HCT116 (cell line): ENCODE data around the gene ANKRD39. TPM values are rescaled to one million over a fixed set of nuclear protein-coding genes. Genes with fewer than 3 reads are reported as not detected.

ENCODE experiments used
- ATAC-seq: fragments of 200-7000 bp; cut with Tn5 transposase; 2 replicates; pipeline ENCODE4 v1.9.1; 2020; ENCODE audit warnings: mild to moderate bottlenecking, moderate library complexity
- BruUV-seq: library from RNA; stranded (reverse); fragments of 400-500 nt; replicated peaks from 2 replicates; lab custom pipeline; 2021; lab: Mats Ljungman, UMichigan
- CTCF ChIA-PET: fragments of 300-600 bp; sonication (Branson Sonifier 250); formaldehyde crosslinking; loops from one replicate; lab custom pipeline; 2021; ENCODE audit warnings: antibody characterized with exemption; lab: Charles Lee
- POLR2A ChIA-PET: fragments of 300-600, 350-600 bp; sonication (Branson Sonifier 250); formaldehyde crosslinking; loops from one replicate; lab custom pipeline; 2021; ENCODE audit warnings: antibody characterized with exemption; lab: Charles Lee
- RAD21 ChIA-PET, 2 experiments: fragments of 300-600 bp; sonication (Branson Sonifier 250); formaldehyde crosslinking; loops; one replicate each; lab custom pipeline; 2023; ENCODE audit warnings: low total read pairs in 2 of 2; ENCODE audit not compliant: uncharacterized antibody in 2 of 2, unreplicated experiment in 2 of 2, low non-redundant PET in 1 of 2; lab: Charles Lee
- DNase-seq: peaks from one replicate; pipeline ENCODE4 v3.0.0-alpha.2; 2010; ENCODE audit warnings: low read depth, low spot score
- H2AFZ ChIP-seq: fragments of 200-600 bp; shearing (Covaris generic), sonication (generic); 2 replicates; pipeline ENCODE4 v1.6.1; 2017; ENCODE audit warnings: low read depth, mixed run types, mixed read lengths, antibody characterized with exemption, low read length; ENCODE audit not compliant: poor library complexity, severe bottlenecking
- H3K27ac ChIP-seq: 2 replicates; pipeline ENCODE4 v1.5.1; 2012; ENCODE audit warnings: low read depth, low read length
- H3K27me3 ChIP-seq: fragments of 200-600 bp; sonication (generic); 2 replicates; pipeline ENCODE4 v1.6.1; 2016; ENCODE audit warnings: mixed run types, low read length, mixed read lengths; ENCODE audit not compliant: insufficient read depth
- H3K36me3 ChIP-seq, 2 experiments: fragments of 200-500 bp in 1 of 2; fragments of 200-600 bp in 1 of 2; sonication (Bioruptor generic) in 1 of 2; sonication (generic) in 1 of 2; 2 replicates each; pipeline versions ENCODE4 v1.5.1 to v1.6.1; 2014 to 2016; ENCODE audit warnings: low read length in 2 of 2, inconsistent platforms in 1 of 2, mixed read lengths in 1 of 2, mixed run types in 1 of 2; ENCODE audit not compliant: insufficient read depth in 2 of 2, control insufficient read depth in 1 of 2
- H3K4me1 ChIP-seq, 2 experiments: fragments of 200-600 bp in 1 of 2; sonication (generic) in 1 of 2; 2 replicates each; pipeline versions ENCODE4 v1.5.1 to v1.6.1; 2012 to 2017; ENCODE audit warnings: low read length in 2 of 2, inconsistent platforms in 1 of 2, mild to moderate bottlenecking in 1 of 2, mixed read lengths in 1 of 2, mixed run types in 1 of 2, moderate library complexity in 1 of 2; ENCODE audit not compliant: insufficient read depth in 2 of 2, control insufficient read depth in 1 of 2
- H3K4me2 ChIP-seq: fragments of 200-600 bp; sonication (generic); 2 replicates; pipeline ENCODE4 v1.6.1; 2017; ENCODE audit warnings: mixed run types, low read length, mixed read lengths
- H3K4me3 ChIP-seq, 2 experiments: fragments of 200-600 bp in 1 of 2; sonication (generic) in 1 of 2; replicated peaks in 1 of 2; 2 replicates each; pipeline ENCODE4 v1.5.1; 2011 to 2016; ENCODE audit warnings: low read length in 2 of 2, control low read depth in 1 of 2, low read depth in 1 of 2, mild to moderate bottlenecking in 1 of 2, mixed read lengths in 1 of 2, mixed run types in 1 of 2
- H3K79me2 ChIP-seq: fragments of 200-600 bp; sonication (generic); 2 replicates; pipeline ENCODE4 v1.6.1; 2017; ENCODE audit warnings: mild to moderate bottlenecking, mixed run types, low read length, moderate library complexity, mixed read lengths; ENCODE audit not compliant: insufficient read depth
- H3K9ac ChIP-seq: fragments of 200-600 bp; sonication (generic); 2 replicates; pipeline ENCODE4 v1.6.1; 2016; ENCODE audit warnings: low read length, mixed read lengths
- H3K9me2 ChIP-seq: fragments of 200-600 bp; sonication (generic), shearing (Covaris generic); 2 replicates; pipeline ENCODE4 v1.6.1; 2017; ENCODE audit warnings: mixed run types, mild to moderate bottlenecking, moderate library complexity; ENCODE audit not compliant: insufficient read depth
- H3K9me3 ChIP-seq, 2 experiments: fragments of 200-500 bp in 1 of 2; fragments of 200-600 bp in 1 of 2; sonication (Bioruptor generic) in 1 of 2; sonication (generic) in 1 of 2; 2 replicates each; pipeline ENCODE4 v1.6.1; 2014 to 2017; ENCODE audit warnings: low read length in 2 of 2, mixed read lengths in 2 of 2, inconsistent platforms in 1 of 2, low read depth in 1 of 2, mild to moderate bottlenecking in 1 of 2, mixed run types in 1 of 2, moderate library complexity in 1 of 2; ENCODE audit not compliant: control insufficient read depth in 1 of 2, insufficient read depth in 1 of 2
- H4K20me1 ChIP-seq: fragments of 200-600 bp; sonication (generic), shearing (Covaris generic); 2 replicates; pipeline ENCODE4 v1.6.1; 2017; ENCODE audit warnings: mixed run types, mild to moderate bottlenecking, moderate library complexity; ENCODE audit not compliant: insufficient read depth
- CBX3 ChIP-seq: IDR thresholded peaks from 2 replicates; pipeline ENCODE4 v1.6.1; 2012; ENCODE audit warnings: low read depth
- CEBPB ChIP-seq: IDR thresholded peaks from 2 replicates; pipeline ENCODE4 v1.6.1; 2012; ENCODE audit warnings: low read depth
- EGR1 ChIP-seq: IDR thresholded peaks from 2 replicates; pipeline ENCODE4 v1.6.1; 2012; ENCODE audit warnings: low read depth
- ELF1 ChIP-seq: IDR thresholded peaks from 2 replicates; pipeline ENCODE4 v1.6.1; 2012; ENCODE audit warnings: low read depth, borderline replicate concordance
- EZH2 ChIP-seq: fragments of 200-600 bp; sonication (generic); IDR thresholded peaks from 2 replicates; pipeline ENCODE4 v1.6.1; 2017; ENCODE audit warnings: antibody characterized with exemption, mixed run types
- EZH2phosphoT487 ChIP-seq: fragments of 200-600 bp; IDR thresholded peaks from 2 replicates; pipeline ENCODE4 v1.6.1; 2018; ENCODE audit warnings: antibody characterized with exemption, borderline replicate concordance
- JUND ChIP-seq: IDR thresholded peaks from 2 replicates; pipeline ENCODE4 v1.6.1; 2012
- POLR2A ChIP-seq: IDR thresholded peaks from 2 replicates; pipeline ENCODE4 v1.7.0; 2011; ENCODE audit warnings: borderline replicate concordance; ENCODE audit not compliant: insufficient read depth, insufficient read length; ENCODE audit errors: extremely low read depth
- RAD21 ChIP-seq: IDR thresholded peaks from 2 replicates; pipeline ENCODE4 v1.6.1; 2012; ENCODE audit warnings: low read depth, mild to moderate bottlenecking
- SIN3A ChIP-seq: IDR thresholded peaks from 2 replicates; pipeline ENCODE4 v1.6.1; 2012; ENCODE audit warnings: low read depth
- SRF ChIP-seq: IDR thresholded peaks from 2 replicates; pipeline ENCODE4 v1.6.1; 2012; ENCODE audit warnings: low read depth
- TCF7L2 ChIP-seq: IDR thresholded peaks from 2 replicates; pipeline ENCODE4 v1.7.0; 2011; ENCODE audit warnings: borderline replicate concordance, inconsistent platforms; ENCODE audit not compliant: insufficient read depth, insufficient read length; ENCODE audit errors: extremely low read depth
- YY1 ChIP-seq: IDR thresholded peaks from 2 replicates; pipeline ENCODE4 v1.6.1; 2011; ENCODE audit warnings: low read length, low read depth, moderate library complexity, mild to moderate bottlenecking; ENCODE audit not compliant: insufficient replicate concordance; ENCODE audit errors: extremely low read depth
- ZFX ChIP-seq: fragments of 450-650 bp; IDR thresholded peaks from 2 replicates; pipeline ENCODE4 v1.6.1; 2017
- ZNF274 ChIP-seq: fragments of 200-500 bp; sonication (Bioruptor generic); IDR thresholded peaks from 2 replicates; pipeline ENCODE4 v1.6.1; 2014; ENCODE audit warnings: mild to moderate bottlenecking, low read depth, low read length, inconsistent platforms
- intact Hi-C: fragments of 100-400 bp; cut with micrococcal nuclease; formaldehyde crosslinking; loops from 2 replicates; pipeline ENCODE4 v1.10.0; 2022
- total RNA-seq: library from RNA; stranded (reverse); gene quantifications from one replicate; pipeline ENCODE4 v1.2.1, GENCODE V29; 2021; ENCODE audit not compliant: unreplicated experiment
- TF ChIP-seq, protein P1 (sequence below): IDR thresholded peaks from 2 replicates; pipeline ENCODE4 v1.6.1; 2011; ENCODE audit warnings: mild to moderate bottlenecking, low read length, moderate library complexity; ENCODE audit not compliant: insufficient replicate concordance; ENCODE audit errors: extremely low read depth
- TF ChIP-seq, protein P2 (sequence below): IDR thresholded peaks from 2 replicates; pipeline ENCODE4 v1.6.1; 2012
- TF ChIP-seq, protein P3 (sequence below), 3 experiments: fragments of 200-600 bp in 1 of 3; sonication (generic) in 1 of 3; IDR thresholded peaks in 2 of 3; conservative IDR thresholded peaks in 1 of 3; 2 replicates each; pipeline ENCODE4 v1.5.1; 2012 to 2017; ENCODE audit warnings: low read depth in 2 of 3, low read length in 2 of 3, antibody characterized with exemption in 1 of 3, borderline replicate concordance in 1 of 3, control low read depth in 1 of 3, mild to moderate bottlenecking in 1 of 3, mixed read lengths in 1 of 3, mixed run types in 1 of 3, moderate library complexity in 1 of 3; ENCODE audit not compliant: insufficient read depth in 1 of 3
- TF ChIP-seq, protein P4 (sequence below): IDR thresholded peaks from 2 replicates; pipeline ENCODE4 v1.6.1; 2012; ENCODE audit warnings: low read depth

Gene ANKRD39
- total RNA-seq, 1 experiment from 2014 or later: 24.2 TPM

DNA sequence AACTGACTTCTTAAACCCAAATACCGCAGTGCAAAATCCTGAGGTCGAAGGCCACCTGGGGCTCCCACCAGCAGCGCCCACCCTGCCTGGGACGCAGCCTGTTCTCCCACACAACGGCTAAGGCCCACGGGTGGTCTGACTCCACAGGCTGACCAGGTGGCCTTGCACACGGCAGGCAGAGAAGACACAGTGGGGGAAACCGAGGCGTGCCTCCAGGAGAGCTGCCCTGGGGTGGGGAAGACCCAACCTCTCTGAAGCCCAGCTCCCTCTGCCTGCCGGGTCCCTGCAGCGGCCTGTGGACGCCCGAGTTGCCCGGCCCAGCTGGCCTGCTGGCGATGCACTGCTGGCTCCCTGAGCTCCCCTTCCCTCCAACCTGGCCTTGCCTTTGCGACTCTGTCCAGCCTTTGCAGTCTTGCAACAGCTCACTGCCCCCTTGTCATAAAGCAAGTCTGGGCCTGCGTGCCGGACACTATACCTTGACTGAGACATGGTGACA is 21.8 kb upstream of the ANKRD39 start:
- Histone ChIP-seq H3K27ac (no peak overlapping the region), H2AFZ (no peak overlapping the region), H3K9me3 (no peaks in the 10 kb centered on the region), H4K20me1 (no peaks in the 10 kb centered on the region), H3K9ac (no peak overlapping the region), H3K9me2 (no peaks in the 10 kb centered on the region), H3K79me2 (no peaks in the 10 kb centered on the region), H3K27me3 (no peaks in the 10 kb centered on the region), H3K4me3 (no peak overlapping the region)
- BruUV-seq: no TSS peak
- intact Hi-C loops: no loop called here
- ATAC-seq: no peak
- ChIA-PET RAD21 (no interaction called here), POLR2A (no interaction called here), CTCF (interaction anchor here (1.4 kb wide), 1 partner anchor 63 kb away, joined by 3 read pairs; the partner anchor contains the start of gene CNNM3)
- no peak for DNase-seq
- TF ChIP-seq SRF (no peak), CEBPB (no peak), ELF1 (no peak), POLR2A (no peak), YY1 (no peak), EZH2phosphoT487 (no peak), SIN3A (no peak), ZNF274 (no peak), EZH2 (no peak), CBX3 (no peak), ZFX (no peak), RAD21 (no peak), EGR1 (no peak), JUND (no peak), TCF7L2 (no peak)
- TF ChIP-seq, protein P1, sequence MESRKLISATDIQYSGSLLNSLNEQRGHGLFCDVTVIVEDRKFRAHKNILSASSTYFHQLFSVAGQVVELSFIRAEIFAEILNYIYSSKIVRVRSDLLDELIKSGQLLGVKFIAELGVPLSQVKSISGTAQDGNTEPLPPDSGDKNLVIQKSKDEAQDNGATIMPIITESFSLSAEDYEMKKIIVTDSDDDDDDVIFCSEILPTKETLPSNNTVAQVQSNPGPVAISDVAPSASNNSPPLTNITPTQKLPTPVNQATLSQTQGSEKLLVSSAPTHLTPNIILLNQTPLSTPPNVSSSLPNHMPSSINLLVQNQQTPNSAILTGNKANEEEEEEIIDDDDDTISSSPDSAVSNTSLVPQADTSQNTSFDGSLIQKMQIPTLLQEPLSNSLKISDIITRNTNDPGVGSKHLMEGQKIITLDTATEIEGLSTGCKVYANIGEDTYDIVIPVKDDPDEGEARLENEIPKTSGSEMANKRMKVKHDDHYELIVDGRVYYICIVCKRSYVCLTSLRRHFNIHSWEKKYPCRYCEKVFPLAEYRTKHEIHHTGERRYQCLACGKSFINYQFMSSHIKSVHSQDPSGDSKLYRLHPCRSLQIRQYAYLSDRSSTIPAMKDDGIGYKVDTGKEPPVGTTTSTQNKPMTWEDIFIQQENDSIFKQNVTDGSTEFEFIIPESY: no peak
- TF ChIP-seq, protein P2, sequence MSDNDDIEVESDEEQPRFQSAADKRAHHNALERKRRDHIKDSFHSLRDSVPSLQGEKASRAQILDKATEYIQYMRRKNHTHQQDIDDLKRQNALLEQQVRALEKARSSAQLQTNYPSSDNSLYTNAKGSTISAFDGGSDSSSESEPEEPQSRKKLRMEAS: no peak
- TF ChIP-seq, protein P3, sequence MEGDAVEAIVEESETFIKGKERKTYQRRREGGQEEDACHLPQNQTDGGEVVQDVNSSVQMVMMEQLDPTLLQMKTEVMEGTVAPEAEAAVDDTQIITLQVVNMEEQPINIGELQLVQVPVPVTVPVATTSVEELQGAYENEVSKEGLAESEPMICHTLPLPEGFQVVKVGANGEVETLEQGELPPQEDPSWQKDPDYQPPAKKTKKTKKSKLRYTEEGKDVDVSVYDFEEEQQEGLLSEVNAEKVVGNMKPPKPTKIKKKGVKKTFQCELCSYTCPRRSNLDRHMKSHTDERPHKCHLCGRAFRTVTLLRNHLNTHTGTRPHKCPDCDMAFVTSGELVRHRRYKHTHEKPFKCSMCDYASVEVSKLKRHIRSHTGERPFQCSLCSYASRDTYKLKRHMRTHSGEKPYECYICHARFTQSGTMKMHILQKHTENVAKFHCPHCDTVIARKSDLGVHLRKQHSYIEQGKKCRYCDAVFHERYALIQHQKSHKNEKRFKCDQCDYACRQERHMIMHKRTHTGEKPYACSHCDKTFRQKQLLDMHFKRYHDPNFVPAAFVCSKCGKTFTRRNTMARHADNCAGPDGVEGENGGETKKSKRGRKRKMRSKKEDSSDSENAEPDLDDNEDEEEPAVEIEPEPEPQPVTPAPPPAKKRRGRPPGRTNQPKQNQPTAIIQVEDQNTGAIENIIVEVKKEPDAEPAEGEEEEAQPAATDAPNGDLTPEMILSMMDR (IDR thresholded peaks at IDR 0.05 in 2 of 3, conservative IDR thresholded peaks at IDR 0.05 in 1 of 3; ENCODE audit: borderline replicate concordance in 1 of 3, insufficient read depth in 1 of 3, low read depth in 2 of 3, low read length in 2 of 3): no peak
- TF ChIP-seq, protein P4, sequence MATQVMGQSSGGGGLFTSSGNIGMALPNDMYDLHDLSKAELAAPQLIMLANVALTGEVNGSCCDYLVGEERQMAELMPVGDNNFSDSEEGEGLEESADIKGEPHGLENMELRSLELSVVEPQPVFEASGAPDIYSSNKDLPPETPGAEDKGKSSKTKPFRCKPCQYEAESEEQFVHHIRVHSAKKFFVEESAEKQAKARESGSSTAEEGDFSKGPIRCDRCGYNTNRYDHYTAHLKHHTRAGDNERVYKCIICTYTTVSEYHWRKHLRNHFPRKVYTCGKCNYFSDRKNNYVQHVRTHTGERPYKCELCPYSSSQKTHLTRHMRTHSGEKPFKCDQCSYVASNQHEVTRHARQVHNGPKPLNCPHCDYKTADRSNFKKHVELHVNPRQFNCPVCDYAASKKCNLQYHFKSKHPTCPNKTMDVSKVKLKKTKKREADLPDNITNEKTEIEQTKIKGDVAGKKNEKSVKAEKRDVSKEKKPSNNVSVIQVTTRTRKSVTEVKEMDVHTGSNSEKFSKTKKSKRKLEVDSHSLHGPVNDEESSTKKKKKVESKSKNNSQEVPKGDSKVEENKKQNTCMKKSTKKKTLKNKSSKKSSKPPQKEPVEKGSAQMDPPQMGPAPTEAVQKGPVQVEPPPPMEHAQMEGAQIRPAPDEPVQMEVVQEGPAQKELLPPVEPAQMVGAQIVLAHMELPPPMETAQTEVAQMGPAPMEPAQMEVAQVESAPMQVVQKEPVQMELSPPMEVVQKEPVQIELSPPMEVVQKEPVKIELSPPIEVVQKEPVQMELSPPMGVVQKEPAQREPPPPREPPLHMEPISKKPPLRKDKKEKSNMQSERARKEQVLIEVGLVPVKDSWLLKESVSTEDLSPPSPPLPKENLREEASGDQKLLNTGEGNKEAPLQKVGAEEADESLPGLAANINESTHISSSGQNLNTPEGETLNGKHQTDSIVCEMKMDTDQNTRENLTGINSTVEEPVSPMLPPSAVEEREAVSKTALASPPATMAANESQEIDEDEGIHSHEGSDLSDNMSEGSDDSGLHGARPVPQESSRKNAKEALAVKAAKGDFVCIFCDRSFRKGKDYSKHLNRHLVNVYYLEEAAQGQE: no peak
- TF ChIP-seq, all 23 proteins: peak for 0
- H3K4me2 ChIP-seq: no peak overlapping the region
- H3K36me3 ChIP-seq: no peaks in the 10 kb centered on the region
- H3K4me1 ChIP-seq: peaks cover 0 to 21% of the 10 kb centered on the region in 2 experiments; a peak in 2 of 4 replicates
